ENCODE data around the gene OR7E24.

GRCh38 chr19:9205501-9206113, 45.1 kb upstream of the OR7E24 start:
- TF ChIP-seq, protein P1, sequence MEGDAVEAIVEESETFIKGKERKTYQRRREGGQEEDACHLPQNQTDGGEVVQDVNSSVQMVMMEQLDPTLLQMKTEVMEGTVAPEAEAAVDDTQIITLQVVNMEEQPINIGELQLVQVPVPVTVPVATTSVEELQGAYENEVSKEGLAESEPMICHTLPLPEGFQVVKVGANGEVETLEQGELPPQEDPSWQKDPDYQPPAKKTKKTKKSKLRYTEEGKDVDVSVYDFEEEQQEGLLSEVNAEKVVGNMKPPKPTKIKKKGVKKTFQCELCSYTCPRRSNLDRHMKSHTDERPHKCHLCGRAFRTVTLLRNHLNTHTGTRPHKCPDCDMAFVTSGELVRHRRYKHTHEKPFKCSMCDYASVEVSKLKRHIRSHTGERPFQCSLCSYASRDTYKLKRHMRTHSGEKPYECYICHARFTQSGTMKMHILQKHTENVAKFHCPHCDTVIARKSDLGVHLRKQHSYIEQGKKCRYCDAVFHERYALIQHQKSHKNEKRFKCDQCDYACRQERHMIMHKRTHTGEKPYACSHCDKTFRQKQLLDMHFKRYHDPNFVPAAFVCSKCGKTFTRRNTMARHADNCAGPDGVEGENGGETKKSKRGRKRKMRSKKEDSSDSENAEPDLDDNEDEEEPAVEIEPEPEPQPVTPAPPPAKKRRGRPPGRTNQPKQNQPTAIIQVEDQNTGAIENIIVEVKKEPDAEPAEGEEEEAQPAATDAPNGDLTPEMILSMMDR (conservative IDR thresholded peaks at IDR 0.05; ENCODE audit: low read depth, low read length): peak; percentile 84
- no peak for TF ChIP-seq EZH2phosphoT487 (IDR thresholded peaks at IDR 0.05; ENCODE audit: borderline replicate concordance, low read length)
